ENCODE data around the gene TOB1. TPM values are rescaled to one million over a fixed set of nuclear protein-coding genes. Genes with fewer than 3 reads are reported as not detected.

The TOB1 gene
- total RNA-seq, 1 donor from 2014 or later = 26.2 TPM

GRCh38 chr17:50845240-50846147 lies 20.7 kb downstream of the TOB1 start:
- Mint-ChIP-seq H3K27me3 (ENCODE audit: low read depth) (no peaks in the 10 kb centered on the region), H3K36me3 (ENCODE audit: low read depth) (no peaks in the 10 kb centered on the region), H3K9me3 (no peaks in the 10 kb centered on the region), H3K4me3 (no peak overlapping the region), H3K27ac (ENCODE audit: unreplicated experiment) (no peak overlapping the region), H3K4me1 (peaks cover 21% of the 10 kb centered on the region)
- TF ChIP-seq CTCF (conservative IDR thresholded peaks at IDR 0.05) = no peak
- DNase-seq (ENCODE audit: low read depth, low spot score) = no peak

DNA sequence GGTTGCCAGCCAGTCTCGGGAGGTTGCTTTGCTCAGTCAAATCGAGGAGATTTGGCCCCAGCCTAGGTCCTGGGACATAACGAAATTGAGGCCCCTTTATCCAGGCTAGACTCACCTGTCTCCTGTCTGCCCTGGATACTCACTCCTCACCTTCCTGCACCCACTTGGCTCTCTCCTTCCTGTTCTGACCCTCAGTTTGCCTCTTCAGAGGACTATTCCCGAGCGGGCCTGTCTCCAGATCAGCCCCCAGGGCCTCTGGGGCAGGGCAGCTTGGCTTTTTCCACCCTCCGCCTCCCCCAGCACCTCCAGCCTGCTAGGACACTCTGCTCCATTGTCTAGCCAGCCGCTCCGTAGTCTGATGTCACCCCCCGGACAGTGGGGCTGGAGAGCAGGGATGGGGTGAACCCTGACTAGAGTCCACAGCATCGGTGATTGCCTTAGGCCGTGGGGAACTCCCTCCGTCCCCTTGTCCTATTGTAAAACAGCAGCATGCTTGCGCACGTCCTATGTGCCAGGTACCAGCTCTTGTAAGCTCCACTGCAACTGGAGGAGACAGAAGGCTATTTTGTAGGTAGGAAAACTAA lies 21.9 kb downstream of the TOB1 start:
- TF ChIP-seq CTCF (conservative IDR thresholded peaks at IDR 0.05) = no peak
- Mint-ChIP-seq H3K4me3 (no peak overlapping the region), H3K36me3 (ENCODE audit: low read depth) (no peaks in the 10 kb centered on the region), H3K9me3 (no peaks in the 10 kb centered on the region), H3K27ac (ENCODE audit: unreplicated experiment) (no peak overlapping the region), H3K27me3 (ENCODE audit: low read depth) (no peaks in the 10 kb centered on the region), H3K4me1 (peaks cover 17% of the 10 kb centered on the region)
- DNase-seq (ENCODE audit: low read depth, low spot score) = no peak

- H3K27ac Mint-ChIP-seq (ENCODE audit: unreplicated experiment) = no peak overlapping the region
- no peak for DNase-seq (ENCODE audit: low read depth, low spot score)
- no peaks in the 10 kb centered on the region for H3K9me3 Mint-ChIP-seq
Measured at GRCh38 chr17:50843150-50843905, 22.8 kb downstream of the TOB1 start.

DNA sequence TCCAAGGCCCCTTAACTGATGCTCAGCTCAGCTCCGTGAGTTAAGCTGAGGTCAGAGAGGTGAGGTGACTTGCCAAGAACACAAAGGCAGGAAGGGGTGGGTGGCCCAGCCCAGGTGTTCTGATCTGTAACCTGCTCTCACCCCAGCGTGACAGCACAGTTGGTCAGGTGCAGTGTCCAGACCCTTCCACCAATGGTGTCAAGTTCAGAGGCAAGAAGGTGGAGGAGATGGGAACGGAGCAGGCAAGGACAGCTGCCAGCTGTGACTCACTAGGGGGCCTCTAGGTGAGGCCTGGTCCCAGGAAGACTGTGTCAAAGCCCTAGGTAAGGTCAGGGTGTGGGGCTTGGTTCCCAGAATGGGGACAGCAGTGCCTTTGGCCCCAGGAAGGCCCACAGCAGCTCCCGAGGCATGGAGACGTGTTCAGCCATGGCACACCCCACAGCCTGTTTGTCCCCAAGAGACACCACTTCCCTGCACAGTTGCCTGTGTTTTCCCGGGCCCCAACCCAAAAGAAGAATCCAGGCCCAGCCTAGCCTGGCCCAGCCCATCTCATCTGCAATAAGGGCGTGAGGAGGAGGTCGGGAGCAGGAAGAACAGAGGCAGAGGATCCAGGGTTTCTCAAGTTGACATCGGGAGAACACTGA lies 23.5 kb downstream of the TOB1 start:
- no peaks in the 10 kb centered on the region for H3K9me3 Mint-ChIP-seq
- H3K36me3 Mint-ChIP-seq (ENCODE audit: low read depth) = no peaks in the 10 kb centered on the region
- no peak overlapping the region for H3K27ac Mint-ChIP-seq (ENCODE audit: unreplicated experiment)
- no peak for DNase-seq (ENCODE audit: low read depth, low spot score)
- H3K27me3 Mint-ChIP-seq (ENCODE audit: low read depth) = no peaks in the 10 kb centered on the region
- no peak for TF ChIP-seq CTCF (conservative IDR thresholded peaks at IDR 0.05)
- peaks cover 17% of the 10 kb centered on the region for H3K4me1 Mint-ChIP-seq
- H3K4me3 Mint-ChIP-seq = no peak overlapping the region

More at GRCh38 chr17:50843150-50843905, 22.8 kb downstream of the TOB1 start:
- Mint-ChIP-seq H3K4me3 (no peak overlapping the region), H3K36me3 (ENCODE audit: low read depth) (no peaks in the 10 kb centered on the region), H3K27me3 (ENCODE audit: low read depth) (no peaks in the 10 kb centered on the region), H3K4me1 (peaks cover 17% of the 10 kb centered on the region)
- no peak for TF ChIP-seq CTCF (conservative IDR thresholded peaks at IDR 0.05)

GRCh38 chr17:50841949-50842354 lies 24.2 kb downstream of the TOB1 start:
- no peak overlapping the region for H3K4me3 Mint-ChIP-seq
- TF ChIP-seq CTCF (conservative IDR thresholded peaks at IDR 0.05) = peak; percentile 84
- H3K4me1 Mint-ChIP-seq = peaks cover 17% of the 10 kb centered on the region
- DNase-seq (ENCODE audit: low read depth, low spot score) = peak; percentile 79
- H3K27me3 Mint-ChIP-seq (ENCODE audit: low read depth) = no peaks in the 10 kb centered on the region
- H3K27ac Mint-ChIP-seq (ENCODE audit: unreplicated experiment) = peak overlapping the region; percentile 40
- no peaks in the 10 kb centered on the region for H3K36me3 Mint-ChIP-seq (ENCODE audit: low read depth)
- H3K9me3 Mint-ChIP-seq = no peaks in the 10 kb centered on the region
